H9 (cell line): ENCODE results near the gene HES3. TPM values are rescaled to one million over a fixed set of nuclear protein-coding genes. Genes with fewer than 3 reads are reported as not detected.

Source experiments
- DNase-seq: peaks from one replicate; pipeline ENCODE4 v3.0.0-alpha.2; 2017
- H2AFZ ChIP-seq: one replicate; pipeline ENCODE4 v1.6.1; 2013; ENCODE audit warnings: mild to moderate bottlenecking, low read length, control low read depth, moderate library complexity
- H2AK5ac ChIP-seq: 2 replicates; pipeline ENCODE4 v1.6.1; 2013; ENCODE audit warnings: low read length, control low read depth, mixed read lengths; ENCODE audit not compliant: insufficient read length
- H2BK120ac ChIP-seq: one replicate; pipeline ENCODE4 v1.6.1; 2013; ENCODE audit warnings: low read depth, mild to moderate bottlenecking, low read length, control low read depth, inconsistent platforms; ENCODE audit not compliant: poor library complexity, severe bottlenecking
- H2BK12ac ChIP-seq: 2 replicates; pipeline ENCODE4 v1.6.1; 2013; ENCODE audit warnings: low read length, control low read depth, mixed read lengths, low read depth; ENCODE audit not compliant: insufficient read length
- H2BK15ac ChIP-seq: 2 replicates; pipeline ENCODE4 v1.6.1; 2013; ENCODE audit warnings: low read depth, low read length, control low read depth
- H2BK20ac ChIP-seq: one replicate; pipeline ENCODE4 v1.6.1; 2013; ENCODE audit warnings: low read depth, mild to moderate bottlenecking, low read length, control low read depth, inconsistent platforms; ENCODE audit not compliant: poor library complexity, severe bottlenecking
- H2BK5ac ChIP-seq: 2 replicates; pipeline ENCODE4 v1.6.1; 2013; ENCODE audit warnings: low read length, control low read depth, mixed read lengths; ENCODE audit not compliant: insufficient read length
- H3K14ac ChIP-seq: 2 replicates; pipeline ENCODE4 v1.6.1; 2013; ENCODE audit warnings: low read length, control low read depth; ENCODE audit not compliant: insufficient read depth
- H3K18ac ChIP-seq: 2 replicates; pipeline ENCODE4 v1.6.1; 2013; ENCODE audit warnings: low read depth, mild to moderate bottlenecking, mixed read lengths, low read length, control low read depth; ENCODE audit not compliant: insufficient read length
- H3K23ac ChIP-seq: 2 replicates; pipeline ENCODE4 v1.6.1; 2013; ENCODE audit warnings: low read length, control low read depth, mixed read lengths, low read depth; ENCODE audit not compliant: insufficient read length
- H3K23me2 ChIP-seq: 2 replicates; pipeline ENCODE4 v1.6.1; 2013; ENCODE audit warnings: low read depth, mild to moderate bottlenecking, mixed read lengths, low read length, control low read depth; ENCODE audit not compliant: insufficient read length, poor library complexity, severe bottlenecking
- H3K27ac ChIP-seq: 2 replicates; pipeline ENCODE4 v1.5.1; 2013; ENCODE audit warnings: low read length, control low read depth, mixed read lengths, low read depth; ENCODE audit not compliant: insufficient read length
- H3K27me3 ChIP-seq: 2 replicates; pipeline ENCODE4 v1.6.1; 2013; ENCODE audit warnings: low read length, control low read depth, inconsistent platforms; ENCODE audit not compliant: insufficient read depth
- H3K4ac ChIP-seq: 2 replicates; pipeline ENCODE4 v1.6.1; 2013; ENCODE audit warnings: low read depth, mild to moderate bottlenecking, control low read depth, inconsistent platforms, low read length, moderate library complexity
- H3K4me1 ChIP-seq: 2 replicates; pipeline ENCODE4 v1.6.1; 2013; ENCODE audit warnings: low read length, control low read depth, inconsistent platforms; ENCODE audit not compliant: insufficient read depth
- H3K4me2 ChIP-seq: 2 replicates; pipeline ENCODE4 v1.6.1; 2013; ENCODE audit warnings: low read length, control low read depth, mixed read lengths; ENCODE audit not compliant: insufficient read length, insufficient read depth
- H3K56ac ChIP-seq: 2 replicates; pipeline ENCODE4 v1.6.1; 2013; ENCODE audit warnings: low read depth, mild to moderate bottlenecking, mixed read lengths, low read length, control low read depth; ENCODE audit not compliant: insufficient read length
- H3K79me1 ChIP-seq: 2 replicates; pipeline ENCODE4 v1.6.1; 2013; ENCODE audit warnings: low read depth, mild to moderate bottlenecking, moderate library complexity, low read length, control low read depth, inconsistent platforms; ENCODE audit not compliant: insufficient read depth, poor library complexity, severe bottlenecking
- H3K79me2 ChIP-seq: 2 replicates; pipeline ENCODE4 v1.6.1; 2013; ENCODE audit warnings: low read length, control low read depth, inconsistent platforms; ENCODE audit not compliant: insufficient read depth
- H3K9ac ChIP-seq: 2 replicates; pipeline ENCODE4 v1.6.1; 2013; ENCODE audit warnings: low read length, control low read depth, mixed read lengths; ENCODE audit not compliant: insufficient read length; ENCODE audit errors: extremely low read depth
- H3K9me3 ChIP-seq: one replicate; pipeline ENCODE4 v1.6.1; 2013; ENCODE audit warnings: low read depth, low read length, inconsistent platforms; ENCODE audit not compliant: control insufficient read depth
- H3T11ph ChIP-seq: one replicate; pipeline ENCODE4 v1.6.1; 2013; ENCODE audit warnings: mild to moderate bottlenecking, low read length, control low read depth, inconsistent platforms
- H4K20me1 ChIP-seq: one replicate; pipeline ENCODE4 v1.6.1; 2013; ENCODE audit not compliant: control insufficient read depth, insufficient read length, insufficient read depth
- H4K5ac ChIP-seq: 2 replicates; pipeline ENCODE4 v1.6.1; 2013; ENCODE audit warnings: low read depth, mild to moderate bottlenecking, mixed read lengths, low read length, control low read depth; ENCODE audit not compliant: insufficient read length
- H4K8ac ChIP-seq: replicated peaks from 2 replicates; pipeline ENCODE4 v1.6.1; 2013; ENCODE audit warnings: low read length, control low read depth, mixed read lengths, low read depth; ENCODE audit not compliant: insufficient read length
- H4K91ac ChIP-seq: 2 replicates; pipeline ENCODE4 v1.6.1; 2013; ENCODE audit warnings: low read depth, mild to moderate bottlenecking, moderate library complexity, mixed read lengths, low read length, control low read depth; ENCODE audit not compliant: insufficient read length
- H3K27ac Mint-ChIP-seq, 3 experiments: 2 replicates in 2 of 3; 3 replicates in 1 of 3; pipeline ENCODE4 v1.8.0; 2020 to 2021; ENCODE audit warnings: mixed read lengths in 3 of 3, mild to moderate bottlenecking in 1 of 3, moderate library complexity in 1 of 3
- H3K27me3 Mint-ChIP-seq: 2 replicates; pipeline ENCODE4 v1.8.0; 2021; ENCODE audit warnings: low read depth, mild to moderate bottlenecking, moderate library complexity, mixed read lengths
- H3K36me3 Mint-ChIP-seq, 3 experiments: 2 replicates in 2 of 3; 3 replicates in 1 of 3; pipeline ENCODE4 v1.8.0; 2020 to 2021; ENCODE audit warnings: low read depth in 3 of 3, mixed read lengths in 3 of 3; ENCODE audit not compliant: insufficient read depth in 1 of 3
- H3K4me1 Mint-ChIP-seq, 2 experiments: 2 replicates each; pipeline ENCODE4 v1.8.0; 2020; ENCODE audit warnings: mixed read lengths in 2 of 2
- H3K4me3 Mint-ChIP-seq, 2 experiments: 2 replicates in 1 of 2; 3 replicates in 1 of 2; pipeline ENCODE4 v1.8.0; 2020 to 2021; ENCODE audit warnings: mild to moderate bottlenecking in 2 of 2, mixed read lengths in 2 of 2, moderate library complexity in 1 of 2
- H3K9me3 Mint-ChIP-seq, 2 experiments: 2 replicates in 1 of 2; 3 replicates in 1 of 2; pipeline ENCODE4 v1.8.0; 2020; ENCODE audit warnings: mild to moderate bottlenecking in 2 of 2, mixed read lengths in 2 of 2, moderate library complexity in 1 of 2
- CTCF ChIP-seq: fragments of 200-600 bp; sonication (generic); conservative IDR thresholded peaks from 3 replicates; pipeline ENCODE4 v1.8.0; 2021; ENCODE audit warnings: antibody characterized with exemption, mild to moderate bottlenecking
- WGBS: extraction: QIAGEN DNeasy Blood & Tissue Kit; methylation state at CpG from one replicate; pipeline ENCODE4 v1.1.7; 2013; ENCODE audit warnings: missing lambda C conversion rate, low lambda C conversion rate, mixed read lengths; ENCODE audit not compliant: insufficient read length; ENCODE audit errors: extremely low coverage; 5-methylcytosine and 5-hydroxymethylcytosine counted together
- total RNA-seq: library from RNA; stranded (reverse); gene quantifications from 2 replicates; pipeline ENCODE4 v1.2.1, GENCODE V29; 2021

The HES3 gene
- total RNA-seq, 1 experiment from 2014 or later: 89.9 TPM

GRCh38 chr1:6241887-6242740 lies 1.9 kb upstream of the HES3 start:
- Histone ChIP-seq H3K14ac (peak overlapping the region; percentile 54; the same call in 1 of the 2 replicates), H2BK15ac (no peak overlapping the region), H4K5ac (no peak overlapping the region), H3K23me2 (peaks cover 25% of the 10 kb centered on the region), H3K56ac (no peak overlapping the region), H3K4me2 (peak overlapping the region; percentile 5), H3K27ac (no peak overlapping the region), H3K4ac (no peak overlapping the region), H2BK120ac (no peak overlapping the region), H4K8ac (no peak overlapping the region), H3K18ac (peak overlapping the region; percentile 66), H3K4me1 (peaks cover 5% of the 10 kb centered on the region; the same call in 1 of the 2 replicates), H2BK5ac (no peak overlapping the region), H3K79me1 (no peaks in the 10 kb centered on the region), H2AK5ac (no peak overlapping the region), H2AFZ (no peak overlapping the region), H3T11ph (no peak overlapping the region), H3K9me3 (no peaks in the 10 kb centered on the region), H2BK12ac (no peak overlapping the region), H3K79me2 (no peaks in the 10 kb centered on the region), H4K91ac (no peak overlapping the region), H3K9ac (no peak overlapping the region), H3K23ac (no peak overlapping the region), H4K20me1 (no peaks in the 10 kb centered on the region), H2BK20ac (no peak overlapping the region), H3K27me3 (no peaks in the 10 kb centered on the region; the same call in 1 of the 2 replicates)
- no peak for TF ChIP-seq CTCF
- Mint-ChIP-seq H3K27me3 (peaks cover 13% of the 10 kb centered on the region), H3K27ac (peak overlapping the region in 2 of 3 experiments; percentile 61 to 80; a peak in 3 of 7 replicates), H3K9me3 (no peaks in the 10 kb centered on the region; a peak in 1 of 5 replicates), H3K4me1 (peaks cover 54 to 56% of the 10 kb centered on the region in 2 experiments), H3K36me3 (no peaks in the 10 kb centered on the region), H3K4me3 (peak overlapping the region; percentile 49 to 67)
- DNase-seq: peak; percentile 79
- no CpG with 5 or more reads among the region's 99 CpGs for WGBS
